CD4-positive, CD25-positive, alpha-beta regulatory T cell (primary cell): Measurements from ENCODE around the gene USP49. TPM values are rescaled to one million over a fixed set of nuclear protein-coding genes. Genes with fewer than 3 reads are reported as not detected.

ENCODE experiments used
- ATAC-seq, 2 donors: fragments of 150-1000 bp; cut with Tn5 transposase; one replicate each; pipeline ENCODE4 v1.10.0; 2021; ENCODE audit warnings: low read depth in 2 of 2, moderate number of reproducible peaks in 2 of 2, moderate library complexity in 1 of 2
- DNase-seq, 3 donors: peaks; one replicate each; pipeline versions ENCODE4 v3.0.0 to v3.0.0-alpha.2; 2012 to 2022; ENCODE audit warnings: mixed read lengths in 1 of 3
- H3K27ac ChIP-seq: one replicate; pipeline ENCODE4 v1.7.0; 2013; ENCODE audit warnings: mild to moderate bottlenecking, low read length; ENCODE audit not compliant: insufficient read depth, poor library complexity, severe bottlenecking
- H3K27me3 ChIP-seq: one replicate; pipeline ENCODE4 v1.7.0; 2013; ENCODE audit warnings: low read length; ENCODE audit not compliant: control insufficient read depth, insufficient read depth
- H3K36me3 ChIP-seq: one replicate; pipeline ENCODE4 v1.7.0; 2013; ENCODE audit warnings: mild to moderate bottlenecking, low read length, moderate library complexity; ENCODE audit not compliant: control insufficient read depth, insufficient read depth
- H3K4me1 ChIP-seq: 2 replicates; pipeline ENCODE4 v1.7.0; 2013; ENCODE audit warnings: mild to moderate bottlenecking, low read length; ENCODE audit not compliant: insufficient read depth, control insufficient read depth, poor library complexity, severe bottlenecking
- H3K4me3 ChIP-seq: one replicate; pipeline ENCODE4 v1.7.0; 2013; ENCODE audit warnings: low read depth, mild to moderate bottlenecking, low read length, moderate library complexity
- H3K9me3 ChIP-seq, 2 experiments: 1 replicate in 1 of 2; 2 replicates in 1 of 2; pipeline ENCODE4 v1.7.0; 2013; ENCODE audit warnings: low read length in 2 of 2, mild to moderate bottlenecking in 1 of 2, moderate library complexity in 1 of 2; ENCODE audit not compliant: control insufficient read depth in 2 of 2
- H3K27ac Mint-ChIP-seq, 3 donors: one replicate each; pipeline ENCODE4 v1.8.0; 2020 to 2022; ENCODE audit warnings: mild to moderate bottlenecking in 3 of 3, mixed read lengths in 3 of 3, moderate library complexity in 2 of 3
- H3K27me3 Mint-ChIP-seq: one replicate; pipeline ENCODE4 v1.8.0; 2022; ENCODE audit warnings: mild to moderate bottlenecking, mixed read lengths
- H3K36me3 Mint-ChIP-seq: one replicate; pipeline ENCODE4 v1.8.0; 2020; ENCODE audit warnings: mixed read lengths
- H3K4me1 Mint-ChIP-seq, 4 donors: one replicate each; pipeline ENCODE4 v1.8.0; 2020 to 2022; ENCODE audit warnings: mixed read lengths in 4 of 4, mild to moderate bottlenecking in 1 of 4
- H3K4me3 Mint-ChIP-seq, 4 donors: one replicate each; pipeline ENCODE4 v1.8.0; 2020 to 2022; ENCODE audit warnings: mild to moderate bottlenecking in 4 of 4, mixed read lengths in 4 of 4, moderate library complexity in 3 of 4
- H3K9me3 Mint-ChIP-seq, 7 donors: one replicate each; pipeline ENCODE4 v1.8.0; 2020 to 2022; ENCODE audit warnings: mixed read lengths in 7 of 7, mild to moderate bottlenecking in 3 of 7, moderate library complexity in 2 of 7
- polyA plus RNA-seq, 4 donors: library from polyadenylated mRNA; unstranded; fragments of 300-500 nt; fragmentation: Illumina TruSeq; gene quantifications; one replicate each; pipeline ENCODE4 v1.2.3, GENCODE V29; 2021
- total RNA-seq: library from RNA; stranded (reverse); gene quantifications from one replicate; pipeline ENCODE4 v1.2.3, GENCODE V29; 2022

USP49 gene
- total and polyA plus RNA-seq, 5 donors from 2014 or later = 0.34 to 2.9 (median 0.52) TPM

DNA sequence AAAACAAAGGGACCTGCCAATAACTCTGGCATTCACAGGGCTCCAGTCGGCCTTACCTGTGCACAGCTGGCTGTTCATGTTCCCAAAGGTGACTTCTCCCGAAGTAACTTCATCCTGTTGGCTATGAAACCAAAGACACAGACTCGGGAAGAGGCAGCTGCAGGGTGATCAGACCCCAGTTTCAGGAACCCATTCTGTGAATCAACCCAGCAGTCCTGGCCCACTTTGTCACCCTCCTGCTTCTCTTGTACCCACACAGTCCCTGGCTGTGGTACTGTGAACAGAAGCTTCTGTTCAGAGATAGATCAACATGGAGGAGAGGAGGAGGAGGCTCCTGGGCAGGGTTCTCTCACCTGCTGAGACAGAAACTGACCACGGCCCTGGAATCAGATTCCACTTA is 139.3 kb downstream of the USP49 start:
- Mint-ChIP-seq H3K27ac (no peak overlapping the region), H3K36me3 (no peaks in the 10 kb centered on the region), H3K4me1 (peaks cover 0 to 2% (median under 1%) of the 10 kb centered on the region in 4 donors), H3K4me3 (no peak overlapping the region), H3K27me3 (peaks cover 5% of the 10 kb centered on the region), H3K9me3 (peaks cover 0 to 1% (median 0%) of the 10 kb centered on the region in 7 donors)
- Histone ChIP-seq H3K27ac (no peak overlapping the region), H3K4me1 (no peaks in the 10 kb centered on the region), H3K4me3 (no peak overlapping the region), H3K9me3 (no peaks in the 10 kb centered on the region), H3K27me3 (no peaks in the 10 kb centered on the region), H3K36me3 (no peaks in the 10 kb centered on the region)
- ATAC-seq (no peak), DNase-seq (no peak)

DNA sequence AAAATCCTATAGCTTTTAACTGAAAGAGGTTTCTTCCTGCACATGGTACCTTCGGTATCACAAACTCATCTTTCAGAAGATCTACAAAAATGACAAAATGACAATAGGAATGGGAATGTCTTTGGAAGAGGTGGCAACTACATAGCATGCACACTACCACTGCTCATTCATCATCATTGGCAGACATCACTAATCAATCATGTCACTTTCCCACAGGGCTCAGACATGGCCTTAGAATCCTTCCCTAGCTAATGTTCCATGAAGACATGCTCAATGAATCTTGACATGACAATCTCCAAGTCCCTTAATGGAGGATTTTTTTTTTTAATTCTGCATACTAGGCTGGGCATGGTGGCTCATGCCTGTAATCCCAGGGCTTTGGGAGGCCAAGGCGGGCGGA is 144.8 kb downstream of the USP49 start:
- Histone ChIP-seq H3K36me3 (no peaks in the 10 kb centered on the region), H3K27me3 (no peaks in the 10 kb centered on the region), H3K27ac (no peak overlapping the region), H3K4me1 (no peaks in the 10 kb centered on the region), H3K9me3 (no peaks in the 10 kb centered on the region), H3K4me3 (no peak overlapping the region)
- H3K9me3 Mint-ChIP-seq = peaks cover 0 to 2% (median 0%) of the 10 kb centered on the region in 7 donors
- peaks cover 9% of the 10 kb centered on the region for H3K27me3 Mint-ChIP-seq
- no peaks in the 10 kb centered on the region for H3K36me3 Mint-ChIP-seq
- DNase-seq (no peak), ATAC-seq (no peak)
- no peaks in the 10 kb centered on the region for H3K4me1 Mint-ChIP-seq
- no peak overlapping the region for H3K4me3 Mint-ChIP-seq
- no peak overlapping the region for H3K27ac Mint-ChIP-seq

DNA sequence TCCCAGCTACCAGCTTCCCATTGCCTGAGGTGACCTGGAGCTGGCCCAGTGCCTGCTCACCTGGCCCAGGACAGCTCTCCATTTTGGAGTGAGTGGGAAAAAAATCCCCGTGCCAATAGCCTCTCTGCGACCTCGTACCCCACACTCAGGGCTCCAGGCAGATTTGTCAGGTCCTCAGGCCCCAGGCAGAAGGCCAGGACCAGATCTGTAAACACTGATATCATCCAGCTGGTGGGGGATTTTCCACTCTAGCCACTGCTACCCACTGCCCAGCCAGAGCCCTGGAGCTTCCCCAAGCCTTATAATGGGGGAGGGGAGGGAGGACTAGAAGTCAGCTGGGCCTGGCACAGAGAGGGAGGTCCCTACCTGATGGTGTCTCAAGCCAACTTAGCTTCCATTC is 146.6 kb downstream of the USP49 start:
- Histone ChIP-seq H3K9me3 (no peaks in the 10 kb centered on the region), H3K4me3 (no peak overlapping the region), H3K27ac (no peak overlapping the region), H3K4me1 (no peaks in the 10 kb centered on the region), H3K27me3 (no peaks in the 10 kb centered on the region), H3K36me3 (no peaks in the 10 kb centered on the region)
- Mint-ChIP-seq H3K36me3 (no peaks in the 10 kb centered on the region), H3K9me3 (peaks cover 0 to 2% (median 0%) of the 10 kb centered on the region in 7 donors), H3K27ac (no peak overlapping the region), H3K4me3 (no peak overlapping the region), H3K27me3 (peaks cover 4% of the 10 kb centered on the region), H3K4me1 (no peaks in the 10 kb centered on the region)
- ATAC-seq = no peak
- DNase-seq = no peak

DNA sequence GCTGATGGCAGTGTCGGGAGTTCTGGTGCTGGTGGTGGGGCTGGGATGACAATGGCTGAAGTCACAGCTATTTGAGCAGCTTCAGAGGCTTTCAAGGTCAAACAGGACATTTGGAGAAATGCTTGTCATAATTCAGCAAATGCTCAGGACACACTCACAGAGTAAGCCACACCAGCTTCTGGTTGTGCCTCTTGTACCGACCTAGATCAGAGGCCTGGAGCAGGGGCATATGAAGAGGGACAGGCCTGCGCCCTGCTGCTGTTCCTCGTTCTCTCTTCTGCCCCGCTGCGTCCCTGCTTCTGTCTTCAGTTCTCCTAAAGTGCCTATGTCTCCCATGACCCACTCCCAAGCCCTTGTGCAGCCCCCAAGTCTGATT is 147.1 kb downstream of the USP49 start:
- Mint-ChIP-seq H3K27me3 (peaks cover 4% of the 10 kb centered on the region), H3K27ac (no peak overlapping the region), H3K4me1 (no peaks in the 10 kb centered on the region), H3K9me3 (peaks cover 0 to 2% (median 0%) of the 10 kb centered on the region in 7 donors), H3K36me3 (no peaks in the 10 kb centered on the region), H3K4me3 (no peak overlapping the region)
- H3K4me3 ChIP-seq = no peak overlapping the region
- no peak for ATAC-seq
- no peaks in the 10 kb centered on the region for H3K27me3 ChIP-seq
- H3K4me1 ChIP-seq = no peaks in the 10 kb centered on the region
- no peak for DNase-seq
- H3K27ac ChIP-seq = no peak overlapping the region
- H3K36me3 ChIP-seq = no peaks in the 10 kb centered on the region
- no peaks in the 10 kb centered on the region for H3K9me3 ChIP-seq

DNA sequence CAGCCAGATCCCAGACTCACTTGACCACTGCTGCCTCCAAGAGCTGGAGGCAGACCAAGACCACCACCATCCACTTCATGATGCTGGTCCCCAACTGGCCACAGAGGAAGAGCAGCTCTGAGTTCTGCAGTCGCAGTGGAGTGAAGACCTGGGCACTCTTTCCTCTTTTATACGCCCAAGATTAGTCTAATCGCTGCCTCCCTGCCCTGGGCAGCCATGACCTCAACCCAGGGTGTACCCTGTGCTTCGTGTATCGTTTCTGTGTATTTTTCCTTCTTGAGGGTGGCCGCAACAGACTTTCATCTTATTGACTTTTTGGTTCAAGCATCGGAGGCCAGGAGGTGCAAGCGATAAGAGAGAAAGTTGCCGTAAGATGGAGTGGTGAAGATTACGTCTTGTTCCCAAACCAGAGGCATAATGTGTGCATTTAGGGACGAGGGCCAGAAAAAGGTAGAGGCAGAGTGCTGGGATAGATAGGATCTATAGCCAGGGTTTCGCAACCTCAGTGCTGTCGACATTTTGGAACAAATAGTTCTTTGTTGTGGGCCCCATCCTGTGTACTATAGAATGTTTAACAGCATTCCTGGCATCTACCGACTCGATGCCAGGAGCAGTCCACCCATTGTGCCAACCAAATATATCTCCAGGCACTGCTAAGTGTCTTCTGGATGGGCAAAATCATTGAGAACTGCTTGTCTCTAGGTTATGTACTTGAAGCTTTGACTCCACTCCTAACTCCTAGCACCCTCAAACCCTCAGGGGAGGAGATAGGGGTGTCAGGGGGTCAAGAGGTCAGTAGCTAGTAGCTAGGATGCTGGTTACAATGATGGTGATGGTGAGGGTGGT is 147.7 kb downstream of the USP49 start, which contains the start of gene PGC:
TSS of gene PGC (minus strand) at position 142 of the 846 bp plus-strand sequence. CDS start at position 79, 63 bp downstream.
- H3K27ac Mint-ChIP-seq = peak within 1 kb of the TSS in 1 of 3 donors; percentile 27

DNA sequence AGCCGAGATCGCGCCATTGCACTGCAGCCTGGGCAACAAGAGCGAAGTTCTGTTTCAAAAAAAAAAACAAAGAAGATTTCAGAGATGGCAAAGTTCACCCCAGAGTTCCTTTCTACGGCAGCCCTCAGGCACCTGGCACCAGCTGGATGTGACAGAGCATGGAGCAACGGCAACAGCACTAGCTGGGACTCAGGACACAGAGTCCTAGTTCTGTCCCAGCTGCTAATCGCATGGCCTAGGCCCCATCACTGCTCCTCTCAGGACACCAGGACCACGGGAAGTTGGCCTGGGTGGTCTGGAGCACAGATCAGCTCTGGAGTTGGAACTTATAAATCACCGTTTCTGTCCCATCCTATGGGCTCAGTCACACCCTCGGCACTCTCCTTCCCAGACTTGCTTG is 149.1 kb downstream of the USP49 start:
- Histone ChIP-seq H3K9me3 (no peaks in the 10 kb centered on the region), H3K4me1 (no peaks in the 10 kb centered on the region), H3K4me3 (no peak overlapping the region), H3K27ac (no peak overlapping the region), H3K36me3 (no peaks in the 10 kb centered on the region), H3K27me3 (no peaks in the 10 kb centered on the region)
- Mint-ChIP-seq H3K27ac (no peak overlapping the region), H3K9me3 (peaks cover 0 to 2% (median 0%) of the 10 kb centered on the region in 7 donors), H3K4me1 (peaks cover 0 to 2% (median 0%) of the 10 kb centered on the region in 4 donors), H3K36me3 (no peaks in the 10 kb centered on the region), H3K4me3 (no peak overlapping the region), H3K27me3 (peaks cover 4% of the 10 kb centered on the region)
- no peak for ATAC-seq
- DNase-seq = no peak

More for the DNA sequence above, 147.7 kb downstream of the USP49 start, which contains the start of gene PGC:
- H3K4me1 ChIP-seq = no peaks in the 10 kb centered on the region
- H3K4me3 Mint-ChIP-seq = no peak within 1 kb of the TSS
- no peaks in the 10 kb centered on the region for H3K27me3 ChIP-seq
- H3K27ac ChIP-seq = no peak within 1 kb of the TSS
- ATAC-seq (no peak), DNase-seq (no peak)
- no peak within 1 kb of the TSS for H3K4me3 ChIP-seq
- peaks cover 4% of the 10 kb centered on the region for H3K27me3 Mint-ChIP-seq
- H3K9me3 Mint-ChIP-seq = peaks cover 0 to 2% (median 0%) of the 10 kb centered on the region in 7 donors
- peaks cover 0 to 2% (median 0%) of the 10 kb centered on the region in 4 donors for H3K4me1 Mint-ChIP-seq
- no peaks in the 10 kb centered on the region for H3K36me3 Mint-ChIP-seq
- no peaks in the 10 kb centered on the region for H3K36me3 ChIP-seq
- no peaks in the 10 kb centered on the region for H3K9me3 ChIP-seq

DNA sequence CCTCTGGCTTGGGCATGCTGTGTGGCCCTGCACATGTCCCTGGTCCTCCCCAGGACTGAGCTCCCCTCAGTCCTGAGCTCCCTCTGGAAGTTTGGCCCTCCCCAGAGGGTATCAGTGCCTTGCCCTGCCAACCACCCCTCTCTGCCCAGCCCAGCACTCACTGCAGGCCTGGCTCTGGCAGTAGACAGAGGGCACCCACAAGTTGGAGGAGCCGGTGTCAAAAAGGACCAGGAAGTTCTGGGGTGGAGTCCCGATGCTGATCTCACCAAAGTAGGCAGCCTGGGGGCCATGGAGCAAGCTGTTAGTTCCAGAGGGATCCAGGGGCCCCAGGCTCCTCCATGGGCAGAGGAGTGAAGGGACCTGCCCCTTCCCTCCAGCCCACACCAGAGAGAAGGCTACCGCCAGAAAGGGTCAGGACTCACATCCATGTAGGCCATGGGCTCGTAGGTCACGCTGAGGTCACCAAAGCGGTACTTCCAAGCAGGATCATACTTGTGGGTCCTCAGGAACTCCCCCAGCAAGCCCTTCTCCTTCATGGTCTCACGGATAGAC is 150.9 kb downstream of the USP49 start:
- Histone ChIP-seq H3K27ac (no peak overlapping the region), H3K36me3 (no peaks in the 10 kb centered on the region), H3K9me3 (no peaks in the 10 kb centered on the region), H3K4me1 (no peaks in the 10 kb centered on the region), H3K27me3 (no peaks in the 10 kb centered on the region), H3K4me3 (no peak overlapping the region)
- Mint-ChIP-seq H3K36me3 (no peaks in the 10 kb centered on the region), H3K27me3 (no peaks in the 10 kb centered on the region), H3K27ac (peak overlapping the region in 1 of 3 donors; percentile 55), H3K4me1 (peaks cover 0 to 2% (median 0%) of the 10 kb centered on the region in 4 donors), H3K4me3 (no peak overlapping the region), H3K9me3 (peaks cover 0 to 2% (median 0%) of the 10 kb centered on the region in 7 donors)
- ATAC-seq = no peak
- DNase-seq = no peak
